GM12891 (cell line): ENCODE results near the gene MTMR1.

Experiments used
- PAX5 ChIP-seq: IDR thresholded peaks from 2 replicates; pipeline ENCODE4 v1.6.1; 2011; ENCODE audit warnings: low read length, moderate library complexity, mild to moderate bottlenecking; ENCODE audit not compliant: insufficient read depth, severe bottlenecking
- POLR2A ChIP-seq: IDR thresholded peaks from 2 replicates; pipeline ENCODE4 v1.6.1; 2011; ENCODE audit warnings: low read depth, low read length, control low read depth
- POLR2AphosphoS5 ChIP-seq: IDR thresholded peaks from 2 replicates; pipeline ENCODE4 v1.6.1; 2011; ENCODE audit warnings: low read depth, low read length, control low read depth
- TAF1 ChIP-seq: IDR thresholded peaks from 2 replicates; pipeline ENCODE4 v1.6.1; 2011; ENCODE audit warnings: low read depth, low read length, control low read depth

DNA sequence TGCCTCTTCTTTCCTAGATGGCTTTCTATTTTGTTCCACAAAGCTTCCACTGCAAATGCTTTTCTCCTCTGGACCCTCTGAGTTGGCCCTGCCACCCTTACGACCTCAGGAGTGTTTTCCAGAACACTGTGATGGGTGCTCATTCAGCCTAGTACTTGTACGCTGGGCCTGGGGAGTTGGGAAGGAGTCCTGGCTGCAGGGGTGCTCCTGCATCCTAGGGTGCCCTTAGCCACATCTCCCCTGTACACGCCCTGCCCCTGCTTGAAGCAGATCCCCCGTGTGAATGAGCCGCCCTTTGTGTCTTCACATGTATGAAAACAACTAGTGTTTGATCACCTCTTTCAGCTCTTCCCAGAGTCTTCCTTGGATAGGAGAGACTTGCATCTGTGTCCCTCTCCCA, 64.2 kb downstream of the MTMR1 start:
- TF ChIP-seq POLR2A (no peak), PAX5 (no peak), POLR2AphosphoS5 (no peak), TAF1 (no peak)
